ENCODE measurements around the gene OR2M4.
A peak's percentile ranks its signal among the peaks of the same experiment; 100 is the strongest.
"Not testable (repeated sequence)": the region's sequence is repeated elsewhere in the genome, so short reads cannot be mapped to it uniquely, and the experiment has no call there.

The OR2M4 gene, protein sequence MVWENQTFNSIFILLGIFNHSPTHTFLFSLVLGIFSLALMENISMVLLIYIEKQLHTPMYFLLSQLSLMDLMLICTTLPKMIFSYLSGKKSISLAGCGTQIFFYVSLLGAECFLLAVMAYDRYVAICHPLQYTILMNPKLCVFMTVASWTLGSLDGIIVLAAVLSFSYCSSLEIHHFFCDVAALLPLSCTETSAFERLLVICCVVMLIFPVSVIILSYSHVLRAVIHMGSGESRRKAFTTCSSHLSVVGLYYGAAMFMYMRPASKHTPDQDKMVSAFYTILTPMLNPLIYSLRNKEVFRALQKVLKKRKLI

DNA sequence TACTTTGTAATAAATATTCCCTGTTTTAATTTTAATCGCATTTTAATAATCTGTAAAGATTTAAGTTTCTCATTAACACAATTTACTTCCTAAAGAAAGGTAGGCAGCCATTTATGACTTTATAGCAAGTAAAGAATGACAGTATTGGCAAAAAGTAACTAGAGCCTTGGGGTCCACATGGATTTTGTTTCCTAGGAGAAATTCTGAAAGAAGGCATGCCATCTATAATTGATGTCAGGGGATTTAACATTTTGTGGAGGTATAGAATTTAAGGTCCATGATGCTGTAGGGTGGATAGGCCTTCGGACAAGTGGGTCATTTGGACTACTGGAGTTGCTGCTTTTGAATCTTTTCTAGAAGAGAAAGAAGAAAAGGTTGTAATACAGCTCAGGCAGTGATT lies at the start of gene OR2M4:
Gene OR2M4, plus strand, starts transcription at position 301 of the 400 bp plus-strand sequence. CDS start 7,512 bp downstream, outside the sequence.
- no peak for DNase-seq

DNA sequence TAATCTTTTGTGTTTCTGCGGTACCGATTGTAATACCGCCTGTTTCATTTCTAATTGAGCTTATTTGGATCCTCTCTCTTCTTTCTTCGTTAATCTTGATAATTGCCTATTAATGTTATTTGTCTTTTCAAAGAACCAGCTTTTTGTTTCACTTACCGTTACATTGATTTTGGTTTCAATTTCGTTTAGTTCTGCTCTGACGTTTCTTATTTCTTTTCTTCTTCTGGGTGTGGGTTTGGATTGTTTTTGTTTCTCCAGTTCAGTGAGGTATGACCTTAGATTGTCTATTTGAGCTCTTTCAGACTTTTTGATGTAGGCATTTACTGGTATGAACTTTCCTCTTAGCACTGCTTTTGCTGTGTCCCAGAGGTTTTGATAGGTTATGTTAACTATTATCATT lies 47.2 kb upstream of the OR2M4 start:
- DNase-seq: peak; percentile 72

DNA sequence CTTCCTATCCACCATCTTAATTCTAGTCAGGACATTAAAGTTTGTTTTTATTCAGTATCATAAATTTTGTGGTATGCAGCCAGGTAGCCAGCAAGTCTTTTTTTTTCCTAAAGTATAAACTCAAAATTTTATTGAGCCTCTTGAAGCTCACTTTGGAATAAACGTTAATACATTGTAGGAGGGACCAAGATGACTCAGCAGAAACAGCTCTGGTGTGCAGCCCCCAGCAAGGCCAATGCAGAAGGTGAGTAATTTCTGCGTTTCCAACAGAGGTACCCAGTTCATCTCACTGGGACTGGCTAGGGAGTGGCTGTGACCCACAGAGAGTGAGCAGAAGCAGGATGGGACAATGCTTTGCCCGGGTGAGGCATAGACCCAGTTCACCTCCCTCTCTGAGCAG lies 43.9 kb upstream of the OR2M4 start:
- peak; percentile 9 for DNase-seq

DNA sequence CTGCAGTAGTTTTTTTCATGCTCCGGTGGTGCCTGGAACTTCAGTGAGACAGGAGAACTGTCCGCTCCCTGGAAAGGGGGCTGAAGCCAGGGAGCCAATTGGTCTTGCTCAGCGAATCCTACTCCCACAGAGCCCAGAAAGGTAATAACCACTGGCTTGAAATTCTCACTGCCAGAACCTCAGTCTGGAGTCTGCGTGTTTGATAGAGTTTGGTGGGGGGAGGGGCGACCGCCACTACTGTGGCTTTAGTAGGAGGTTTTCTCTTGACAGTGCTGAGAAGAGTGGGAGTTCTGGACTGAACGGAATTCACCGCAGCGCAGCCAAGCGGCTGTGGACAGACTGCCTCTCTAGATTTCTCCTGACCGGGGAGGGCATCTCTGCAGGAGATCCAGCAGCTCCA lies 42.2 kb upstream of the OR2M4 start:
- peak; percentile 72 for DNase-seq

DNA sequence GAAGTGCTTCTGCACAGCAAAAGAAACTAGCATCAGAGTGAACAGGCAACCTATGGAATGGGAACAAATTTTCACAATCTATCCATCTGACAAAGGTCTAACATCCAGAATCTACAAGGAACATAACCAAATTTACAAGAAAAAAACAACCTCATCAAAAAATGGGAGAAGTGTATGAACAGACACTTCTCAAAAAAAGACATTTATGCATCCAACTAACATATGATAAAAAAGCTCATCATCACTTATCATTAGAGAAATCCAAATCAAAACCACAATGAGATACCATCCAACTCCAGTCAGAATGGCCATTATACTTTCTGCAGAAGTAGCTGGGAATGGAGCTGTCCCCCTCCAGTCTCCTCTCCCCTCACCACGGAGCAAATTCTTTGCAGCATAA lies 37.1 kb upstream of the OR2M4 start:
- no peak for DNase-seq

DNA sequence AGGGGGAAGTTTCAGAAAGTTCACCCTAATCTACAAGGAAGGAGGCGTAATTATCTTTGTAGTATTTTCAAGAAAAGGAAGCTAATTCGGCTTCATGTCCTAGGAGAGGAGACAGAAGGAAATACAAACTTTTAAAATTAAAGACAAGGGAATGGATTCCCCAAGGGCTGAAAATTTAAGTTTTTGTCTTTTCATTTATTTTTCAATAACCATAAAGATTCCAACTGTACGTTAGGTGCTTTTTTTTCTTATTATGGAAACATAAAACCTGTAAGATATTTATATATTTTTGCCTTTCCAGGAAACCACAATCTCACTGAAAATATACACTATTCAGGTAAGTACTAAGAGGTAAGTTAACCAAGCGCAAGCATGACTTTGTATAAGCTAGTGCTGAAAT lies 34.3 kb upstream of the OR2M4 start, which contains the start of gene OR2M3:
Gene OR2M3, plus strand, starts transcription at position 301 of the 400 bp plus-strand sequence. CDS start 5,803 bp downstream, outside the sequence.
- peak; percentile 7 for DNase-seq

DNA sequence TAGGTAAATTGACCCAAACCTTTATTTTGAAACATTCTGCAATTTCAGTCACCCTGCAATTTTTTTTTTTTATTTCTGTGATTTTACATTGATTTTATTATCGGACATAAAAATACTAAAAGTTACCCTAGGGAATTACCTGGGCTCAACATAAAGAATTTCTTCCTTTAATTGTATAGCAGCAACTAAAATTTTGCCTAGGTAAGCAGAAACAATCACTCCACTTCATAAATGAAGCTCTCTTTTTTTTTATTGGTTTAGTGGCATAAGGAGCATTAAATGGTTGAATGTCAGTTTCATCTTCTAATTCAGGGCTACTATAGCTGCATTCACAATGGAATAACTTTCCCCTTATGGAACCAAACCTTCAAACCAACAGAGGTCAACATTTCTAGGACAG lies 15.3 kb upstream of the OR2M4 start:
- DNase-seq: no peak

DNA sequence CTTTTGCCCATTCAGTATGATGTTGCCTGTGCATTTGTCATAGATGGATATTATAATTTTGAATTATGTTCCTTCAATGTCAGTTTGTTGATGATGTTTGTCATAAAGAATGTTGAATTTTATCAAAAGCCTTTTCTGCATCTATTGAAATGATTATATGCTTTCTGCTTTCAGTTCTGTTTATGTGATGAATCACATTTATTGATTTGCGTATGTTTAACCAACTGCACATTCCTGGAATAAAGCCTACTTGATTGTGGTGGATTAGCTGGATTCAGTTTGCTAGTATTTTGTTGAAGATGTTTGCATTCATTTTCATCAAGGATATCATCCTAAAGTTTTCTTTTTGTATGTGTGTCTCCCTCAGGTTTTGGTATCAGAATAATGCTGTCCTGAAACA lies 5.7 kb upstream of the OR2M4 start:
- DNase-seq: no peak

DNA sequence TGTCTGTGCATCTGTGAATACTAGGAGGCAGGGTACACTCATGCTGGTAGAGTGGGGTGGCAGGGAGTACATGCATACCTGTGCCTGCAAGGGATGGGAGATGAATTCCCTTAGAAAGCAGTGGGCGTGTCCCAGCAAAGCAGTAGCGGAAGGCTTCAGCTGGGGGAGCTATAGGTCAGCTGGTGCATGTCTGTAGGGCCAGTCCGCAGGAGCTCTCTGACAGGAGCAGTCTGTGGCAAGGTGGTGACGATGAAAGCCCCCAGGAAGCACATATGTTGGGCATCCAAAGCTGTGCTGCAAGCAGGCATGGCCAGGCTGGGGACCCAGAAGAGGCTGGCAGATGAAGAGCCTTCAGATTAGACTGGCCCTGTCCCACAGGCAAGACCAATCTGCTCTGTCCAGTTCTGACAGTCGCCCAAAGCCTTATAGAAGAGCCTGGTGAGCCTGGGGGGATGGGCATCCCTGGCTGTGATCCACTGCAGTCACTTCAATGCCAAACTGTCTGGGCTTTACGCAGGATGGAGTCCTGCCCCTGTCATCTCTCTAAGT lies 1.8 kb upstream of the OR2M4 start:
- no peak for DNase-seq

DNA sequence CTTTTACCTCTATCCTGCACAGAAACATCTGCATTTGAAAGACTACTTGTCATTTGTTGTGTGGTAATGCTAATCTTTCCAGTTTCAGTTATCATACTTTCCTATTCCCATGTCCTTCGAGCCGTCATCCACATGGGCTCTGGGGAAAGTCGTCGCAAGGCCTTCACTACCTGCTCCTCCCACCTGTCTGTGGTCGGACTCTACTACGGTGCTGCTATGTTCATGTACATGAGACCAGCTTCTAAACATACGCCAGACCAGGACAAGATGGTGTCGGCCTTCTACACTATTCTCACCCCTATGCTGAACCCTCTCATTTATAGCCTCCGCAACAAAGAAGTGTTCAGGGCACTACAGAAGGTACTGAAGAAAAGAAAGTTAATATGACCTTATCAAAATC lies 8.3 kb downstream of the OR2M4 start:
- no peak for DNase-seq

DNA sequence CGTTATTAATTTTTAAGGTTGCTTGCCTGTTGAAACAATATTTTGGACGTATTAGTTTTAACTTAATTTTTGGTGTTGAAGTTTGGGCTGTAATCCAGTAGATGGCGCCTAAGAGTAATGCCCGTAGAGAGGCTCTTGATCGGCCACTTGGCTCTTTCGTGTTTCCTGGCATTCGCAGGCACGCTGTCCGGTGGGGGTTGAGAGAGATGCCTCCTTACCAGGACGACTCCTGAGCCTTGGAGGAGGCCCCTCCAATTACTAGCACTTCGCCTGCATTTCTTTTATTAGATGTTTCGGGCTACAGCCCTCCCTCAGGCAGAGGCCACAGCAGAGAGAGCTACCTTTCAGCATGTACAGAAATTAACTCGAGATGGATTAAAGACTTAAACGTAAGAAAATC lies 12.0 kb downstream of the OR2M4 start:
- peak; percentile 84 for DNase-seq

DNA sequence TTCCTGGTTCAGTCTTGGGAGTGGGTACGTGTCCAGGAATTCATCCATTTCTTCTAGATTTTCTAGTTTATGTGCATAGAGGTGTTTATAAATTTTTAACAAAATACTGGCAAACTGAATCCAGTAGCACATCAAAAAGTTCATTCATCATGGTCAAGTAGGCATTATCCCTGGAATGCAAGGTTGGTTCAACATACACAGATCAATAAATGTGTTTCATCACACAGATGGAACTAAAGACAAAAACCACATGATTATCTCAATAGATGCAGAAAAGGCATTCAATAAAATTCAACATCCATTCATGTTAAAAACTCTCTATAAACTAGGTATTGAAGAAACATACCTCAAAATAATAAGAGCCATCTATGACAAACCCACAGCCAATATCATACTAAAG lies 28.1 kb downstream of the OR2M4 start:
- DNase-seq: not testable (repeated sequence)

DNA sequence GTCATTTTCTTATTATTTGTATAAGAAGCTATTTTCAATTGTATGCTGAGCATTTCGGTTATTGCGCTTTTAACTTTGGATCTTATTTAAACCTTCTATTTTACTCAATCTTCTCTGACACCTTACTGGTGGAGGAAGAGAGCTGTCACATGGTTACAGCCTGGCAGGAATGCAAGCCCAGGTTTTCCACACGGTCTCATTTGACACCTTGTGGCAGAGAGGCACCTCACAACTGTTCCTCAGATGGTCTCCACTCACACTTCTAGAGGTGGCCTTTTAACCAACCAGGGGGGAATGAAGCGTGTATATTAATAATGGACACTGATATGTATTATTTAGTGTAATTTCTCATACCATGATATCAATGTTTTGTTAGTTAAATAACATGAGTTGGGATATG lies 37.0 kb downstream of the OR2M4 start:
- peak; percentile 27 for DNase-seq

DNA sequence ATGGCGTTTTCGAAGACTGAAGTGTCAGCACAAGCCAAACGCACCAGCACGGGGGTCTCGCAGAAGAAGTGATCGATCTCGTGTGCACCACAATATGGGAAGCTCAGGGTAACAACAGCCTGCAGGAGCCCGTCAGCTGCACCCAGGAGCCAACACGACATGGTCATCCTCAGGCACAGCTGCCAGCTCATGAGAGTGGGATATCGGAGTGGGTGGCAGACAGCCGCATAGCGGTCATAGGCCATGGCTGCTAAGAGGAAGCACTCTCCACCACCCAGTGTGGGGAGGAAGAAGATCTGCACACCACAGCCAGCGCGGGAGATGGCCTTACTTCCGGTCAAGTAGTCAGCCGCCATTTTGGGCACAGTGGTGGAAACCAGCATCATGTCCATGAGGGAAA lies 42.0 kb downstream of the OR2M4 start:
- not testable (repeated sequence) for DNase-seq

DNA sequence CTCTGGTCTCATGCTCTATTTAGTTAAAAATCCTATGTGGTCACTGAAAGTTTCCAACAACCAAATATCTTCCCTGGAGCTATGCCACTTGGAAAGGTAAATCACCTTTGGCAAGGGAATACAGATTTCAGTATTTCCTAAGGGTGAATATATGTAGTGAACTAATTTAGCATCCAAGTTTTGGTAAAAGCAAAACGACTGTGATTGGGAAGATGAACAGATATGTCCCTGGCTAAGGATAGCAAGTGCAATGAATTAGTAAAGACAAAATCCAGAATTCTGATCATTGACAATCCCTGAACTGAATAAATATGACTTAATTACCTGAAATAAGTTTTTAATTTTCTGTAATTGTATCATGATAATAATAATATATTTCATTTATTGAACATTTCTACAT lies 46.7 kb downstream of the OR2M4 start, which contains the start of gene OR2T33:
Gene OR2T33, minus strand, starts transcription at position 101 of the 400 bp plus-strand sequence. CDS start 4,162 bp downstream, outside the sequence.
- no peak for DNase-seq

DNA sequence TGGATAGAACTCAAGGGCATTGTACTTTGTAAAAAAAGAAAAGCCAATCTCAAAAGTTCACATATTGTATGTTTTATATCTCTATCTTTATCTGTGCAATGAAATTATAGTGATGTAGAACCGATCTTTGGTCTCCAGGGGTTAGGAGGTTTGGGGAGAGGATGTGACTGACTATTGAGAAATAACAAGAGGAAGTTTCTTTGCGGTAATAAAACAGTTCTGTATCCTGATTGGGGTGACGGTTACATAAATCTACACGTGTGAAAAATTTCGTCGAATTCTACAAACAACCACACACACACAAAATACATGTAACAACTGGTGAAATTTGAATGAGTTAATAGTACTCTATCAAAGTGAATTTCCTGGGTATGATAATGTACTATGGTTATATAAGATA lies 57.2 kb downstream of the OR2M4 start:
- DNase-seq: peak; percentile 36
